HG02943 (cell line): ENCODE data around the gene ALK.

Experiments used
- ATAC-seq: cut with Tn5 transposase; IDR thresholded peaks from one replicate; pipeline ENCODE4 v1.9.1; 2021; ENCODE audit warnings: mild to moderate bottlenecking, low read depth, moderate library complexity; ENCODE audit not compliant: unreplicated experiment

The ALK gene

GRCh38 chr2:29393676-29394075 lies 527.7 kb downstream of the ALK start:
- no peak for ATAC-seq

GRCh38 chr2:29392774-29393173 lies 528.6 kb downstream of the ALK start:
- ATAC-seq: no peak

- no peak for ATAC-seq
These were observed 531.2 kb downstream of the ALK start for GRCh38 chr2:29390136-29390535.

GRCh38 chr2:29389686-29390085 lies 531.7 kb downstream of the ALK start:
- no peak for ATAC-seq

- ATAC-seq: no peak
These were observed 533.3 kb downstream of the ALK start for GRCh38 chr2:29388071-29388470.

- ATAC-seq: no peak
These were observed 538.9 kb downstream of the ALK start for GRCh38 chr2:29382486-29382885.

- no peak for ATAC-seq
These were observed 543.6 kb downstream of the ALK start for GRCh38 chr2:29377788-29378187.

- no peak for ATAC-seq
These were observed 544.8 kb downstream of the ALK start for GRCh38 chr2:29376541-29376940.

GRCh38 chr2:29375843-29376242 lies 545.5 kb downstream of the ALK start:
- no peak for ATAC-seq

- ATAC-seq: no peak
These were observed 546.6 kb downstream of the ALK start for GRCh38 chr2:29374823-29375222.

GRCh38 chr2:29373870-29374269 lies 547.5 kb downstream of the ALK start:
- no peak for ATAC-seq

- no peak for ATAC-seq
These were observed 549.2 kb downstream of the ALK start for GRCh38 chr2:29372185-29372584.

- no peak for ATAC-seq
These were observed 550.7 kb downstream of the ALK start for GRCh38 chr2:29370581-29371125.

- ATAC-seq: no peak
These were observed 551.2 kb downstream of the ALK start for GRCh38 chr2:29370173-29370572.

- ATAC-seq: no peak
These were observed 552.7 kb downstream of the ALK start for GRCh38 chr2:29368659-29369040.

GRCh38 chr2:29367986-29368658 lies 553.3 kb downstream of the ALK start:
- no peak for ATAC-seq

- ATAC-seq: no peak
These were observed 558.3 kb downstream of the ALK start for GRCh38 chr2:29363111-29363510.

- ATAC-seq: no peak
These were observed 560.2 kb downstream of the ALK start for GRCh38 chr2:29361231-29361630.

GRCh38 chr2:29360016-29360784 lies 561.2 kb downstream of the ALK start:
- no peak for ATAC-seq

GRCh38 chr2:29353403-29353991 lies 567.9 kb downstream of the ALK start:
- no peak for ATAC-seq

- ATAC-seq: no peak
These were observed 569.3 kb downstream of the ALK start for GRCh38 chr2:29351916-29352591.
